HG02938 (cell line): ENCODE results near the gene PCBP2.
"Not testable (repeated sequence)": the region's sequence is repeated elsewhere in the genome, so short reads cannot be mapped to it uniquely, and the experiment has no call there.

ENCODE experiments used
- ATAC-seq: cut with Tn5 transposase; IDR thresholded peaks from one replicate; pipeline ENCODE4 v1.9.1; 2021; ENCODE audit warnings: mild to moderate bottlenecking, moderate library complexity; ENCODE audit not compliant: unreplicated experiment

PCBP2 gene

DNA sequence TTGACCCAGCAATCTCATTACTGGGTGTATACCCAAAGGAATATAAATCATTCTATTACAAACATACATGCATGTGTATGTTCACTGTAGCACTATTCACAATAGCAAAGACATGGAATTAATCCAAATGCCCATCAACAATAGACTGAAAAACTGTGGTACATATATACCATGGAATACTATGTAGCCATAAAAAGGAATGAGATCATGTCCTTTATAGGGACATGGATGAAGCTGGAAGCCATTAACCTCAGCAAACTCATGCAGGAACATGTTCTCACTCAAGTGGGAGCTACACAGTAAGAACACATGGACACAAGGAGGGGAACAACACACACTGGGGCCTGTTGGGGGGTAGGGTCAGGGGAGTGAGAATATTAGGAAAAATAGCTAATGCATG is 12.3 kb upstream of the PCBP2 start:
- ATAC-seq, result not testable (repeated sequence)

DNA sequence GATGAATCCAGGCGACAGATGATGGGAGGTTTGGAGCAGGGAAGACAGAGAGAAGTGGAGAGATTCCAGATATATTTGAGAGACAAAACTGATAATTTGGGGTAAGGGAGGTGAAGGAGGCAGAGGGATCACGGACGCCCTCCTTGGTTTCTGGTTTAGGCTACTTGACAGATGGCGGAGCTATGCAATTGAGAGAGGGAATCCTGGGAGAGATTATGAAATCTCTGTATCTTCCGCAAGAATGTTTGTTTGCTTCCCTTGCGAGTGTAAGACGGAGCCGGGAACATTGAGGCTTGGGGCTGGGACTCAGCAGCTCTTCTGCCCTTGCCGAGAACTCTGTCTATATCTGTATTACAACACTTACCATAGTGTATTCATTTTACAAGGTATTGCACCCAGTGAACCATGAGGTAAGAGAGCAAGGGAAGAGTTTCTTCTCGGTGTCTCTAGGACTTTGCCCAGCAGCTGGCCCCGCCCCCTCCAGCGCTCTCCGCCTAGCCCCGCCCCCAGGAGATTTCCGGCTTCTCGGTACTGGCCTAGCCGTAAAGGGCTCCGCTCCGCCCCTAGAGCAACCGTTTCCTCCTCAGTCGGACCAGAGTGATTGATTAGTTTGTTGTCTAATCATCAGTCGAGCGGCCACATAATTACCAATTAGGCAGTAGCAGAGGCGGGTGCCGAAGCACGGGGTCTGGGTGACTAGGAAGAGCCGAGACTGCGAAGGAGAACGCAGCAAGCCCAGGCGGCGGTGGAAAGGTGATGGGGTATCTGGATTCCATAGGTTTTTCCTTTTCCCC is 10.7 kb upstream of the PCBP2 start, which contains the start of gene PRR13:
Gene PRR13 (plus strand): TSS at position 695 of the 794 bp plus-strand sequence. CDS start 981 bp downstream, outside the sequence.
- peak; percentile 98 for ATAC-seq

DNA sequence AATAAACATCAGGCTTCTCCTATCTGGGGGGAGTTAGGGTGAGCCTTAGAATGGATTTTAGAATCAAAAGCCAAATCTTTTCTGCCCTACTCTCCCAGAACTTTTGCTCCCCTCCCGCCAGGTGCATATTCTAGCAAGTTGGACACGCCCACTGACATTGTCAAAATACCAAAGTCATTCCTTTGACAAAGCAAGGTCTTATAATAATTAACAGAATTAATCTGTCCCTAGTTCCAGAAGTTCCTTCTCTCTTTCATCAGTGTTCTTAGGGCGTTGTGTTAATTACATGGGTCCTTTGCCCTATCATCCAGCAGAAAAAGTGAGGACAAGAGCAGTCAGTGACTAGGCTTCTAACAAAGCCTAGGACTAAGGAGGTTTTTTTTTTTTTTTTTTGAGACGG is 7.9 kb upstream of the PCBP2 start:
- no peak for ATAC-seq

DNA sequence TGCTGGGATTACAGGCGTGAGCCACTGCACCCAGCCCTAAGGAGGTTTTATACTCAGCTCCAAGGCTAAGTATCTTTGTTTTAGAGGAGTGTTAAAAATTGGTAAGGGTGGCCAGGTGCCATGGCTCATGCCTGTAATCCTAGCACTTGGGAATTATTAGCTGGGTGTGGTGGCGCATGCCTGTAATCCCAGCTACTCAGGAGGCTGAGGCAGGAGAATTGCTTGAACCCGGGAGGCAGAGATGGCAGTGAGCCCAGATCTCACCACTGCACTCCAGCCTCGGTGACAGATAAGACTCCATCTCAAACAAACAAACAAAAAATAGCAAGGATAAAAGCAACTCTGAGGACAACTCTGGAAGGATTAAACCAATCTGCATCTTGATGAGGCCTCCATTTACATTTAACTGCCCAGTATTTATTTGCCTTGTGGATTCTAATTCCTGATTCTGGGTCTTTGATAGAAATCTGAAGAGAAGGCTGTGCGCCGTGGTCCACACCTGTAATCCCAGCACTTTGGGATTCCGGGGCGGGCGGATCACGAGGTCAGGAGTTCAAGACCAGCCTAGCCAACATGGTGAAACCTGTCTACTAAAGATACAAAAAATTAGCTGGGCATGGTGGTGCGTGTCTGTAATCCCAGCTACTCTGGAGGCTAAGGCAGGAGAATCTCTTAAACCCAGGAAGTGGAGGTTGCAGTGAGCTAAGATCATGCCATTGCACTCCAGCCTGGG is 7.1 kb upstream of the PCBP2 start:
- not testable (repeated sequence) for ATAC-seq

DNA sequence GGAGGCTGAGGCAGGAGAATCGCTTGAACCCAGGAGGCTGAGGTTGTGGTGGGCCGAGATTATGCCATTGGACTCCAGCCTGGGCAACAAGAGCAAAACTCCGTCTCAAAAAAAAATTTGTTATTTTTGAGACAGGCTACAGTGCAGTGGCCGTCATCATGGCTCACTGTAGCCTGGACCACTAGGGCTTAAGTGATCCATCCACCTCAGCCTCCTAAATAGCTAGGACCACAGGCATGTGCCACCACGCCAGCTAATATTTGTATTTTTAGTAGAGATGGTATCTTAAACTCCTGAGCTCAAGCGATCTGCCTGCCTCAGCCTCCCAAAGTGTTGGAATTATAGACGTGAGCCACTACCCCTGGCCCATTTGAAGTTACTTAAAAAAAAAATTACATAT is 966 bp upstream of the PCBP2 start:
- no peak for ATAC-seq

DNA sequence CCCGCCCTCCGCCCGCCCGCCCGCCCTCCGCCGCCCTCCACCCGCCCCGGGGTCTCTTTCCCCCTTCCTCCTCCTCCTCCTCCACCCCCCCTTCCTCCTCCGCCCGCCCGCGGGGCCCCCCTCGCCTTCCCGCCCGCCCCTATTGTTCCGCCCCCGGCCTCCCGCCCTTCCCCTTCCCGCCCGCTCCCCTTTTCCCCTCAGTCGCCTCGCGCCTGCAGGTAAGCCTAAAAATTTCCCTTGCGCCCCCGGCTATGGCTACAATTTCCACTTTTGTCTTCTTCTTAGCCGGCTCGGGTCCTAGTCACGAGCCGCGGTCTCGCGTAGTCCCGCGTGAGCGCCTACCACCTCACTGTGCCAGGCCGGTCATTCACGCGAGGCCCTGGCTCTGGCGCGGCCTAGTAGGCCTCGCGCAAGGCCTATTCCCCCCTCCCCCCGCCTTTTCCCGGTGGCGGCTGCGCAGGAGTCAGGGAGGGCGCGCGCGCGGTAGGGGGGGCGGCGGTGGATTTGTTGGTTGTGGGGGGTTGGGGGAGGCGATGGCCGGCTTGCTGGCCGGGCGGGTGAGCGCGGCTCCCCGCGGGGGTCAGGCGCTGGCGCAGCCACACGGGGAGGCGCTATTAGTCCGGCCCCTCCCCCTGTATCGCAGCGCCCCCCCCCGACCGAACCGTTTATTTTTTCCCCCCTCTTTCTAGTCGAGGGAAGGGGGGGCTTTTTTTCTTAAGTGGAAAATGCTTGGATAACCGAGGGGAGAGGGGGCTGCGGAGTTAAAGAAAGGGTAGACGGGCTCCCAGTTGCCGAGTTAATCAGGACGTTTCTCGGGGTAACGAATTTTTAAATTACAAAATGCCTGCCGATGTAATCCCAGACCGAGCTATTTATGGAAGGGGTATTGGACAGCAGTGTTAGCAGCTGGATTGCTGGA is 516 bp downstream of the PCBP2 start:
- no peak for ATAC-seq

DNA sequence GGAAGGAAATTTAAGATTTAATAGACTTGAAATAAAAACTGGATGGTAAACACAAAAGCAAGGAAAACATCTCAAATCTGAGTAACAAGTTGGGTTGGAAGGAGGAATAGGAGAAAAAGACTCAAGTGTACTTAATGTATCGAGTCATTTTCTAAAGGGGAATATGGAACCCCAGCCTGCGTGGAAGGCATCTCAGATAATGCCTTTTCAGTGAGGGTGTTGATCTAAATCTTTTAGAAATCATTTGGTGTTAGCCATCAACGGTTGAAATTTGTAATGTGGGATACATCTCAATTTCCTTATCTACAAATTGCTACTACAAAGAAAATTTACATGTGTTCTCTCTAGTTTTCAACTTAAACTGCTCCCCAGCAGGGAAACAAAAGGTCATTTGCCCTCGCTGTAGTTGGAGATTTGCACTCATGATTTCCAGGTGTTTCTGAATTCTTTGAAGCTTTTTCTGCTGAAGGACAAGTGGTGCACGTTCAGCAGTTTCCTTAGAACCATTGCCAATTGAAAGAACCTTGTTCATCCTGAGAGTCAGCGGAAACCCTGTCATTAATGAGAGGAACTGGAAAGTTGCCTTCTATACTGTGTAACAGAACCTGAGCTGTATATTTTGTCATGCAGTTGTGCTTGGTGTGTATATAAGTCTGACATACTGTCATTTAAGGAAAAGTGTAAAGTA is 2.2 kb downstream of the PCBP2 start:
- ATAC-seq, result no peak

DNA sequence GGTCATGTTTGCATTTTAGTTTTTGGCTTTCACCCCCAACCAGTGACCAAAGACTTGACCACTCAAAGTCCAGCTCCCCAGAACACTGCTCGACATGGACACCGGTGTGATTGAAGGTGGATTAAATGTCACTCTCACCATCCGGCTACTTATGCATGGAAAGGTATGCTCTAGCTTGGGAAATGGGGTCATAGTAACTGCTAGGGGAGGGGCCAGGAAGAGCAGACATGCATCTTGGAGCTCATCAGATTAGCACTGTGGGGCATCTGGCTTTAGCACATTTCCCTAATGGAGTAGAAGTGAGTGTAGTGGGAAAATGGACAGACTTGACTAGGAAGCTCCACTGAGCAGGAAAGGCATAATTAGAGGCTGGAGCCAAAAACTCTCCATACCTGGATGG is 2.8 kb downstream of the PCBP2 start:
- ATAC-seq, result no peak

DNA sequence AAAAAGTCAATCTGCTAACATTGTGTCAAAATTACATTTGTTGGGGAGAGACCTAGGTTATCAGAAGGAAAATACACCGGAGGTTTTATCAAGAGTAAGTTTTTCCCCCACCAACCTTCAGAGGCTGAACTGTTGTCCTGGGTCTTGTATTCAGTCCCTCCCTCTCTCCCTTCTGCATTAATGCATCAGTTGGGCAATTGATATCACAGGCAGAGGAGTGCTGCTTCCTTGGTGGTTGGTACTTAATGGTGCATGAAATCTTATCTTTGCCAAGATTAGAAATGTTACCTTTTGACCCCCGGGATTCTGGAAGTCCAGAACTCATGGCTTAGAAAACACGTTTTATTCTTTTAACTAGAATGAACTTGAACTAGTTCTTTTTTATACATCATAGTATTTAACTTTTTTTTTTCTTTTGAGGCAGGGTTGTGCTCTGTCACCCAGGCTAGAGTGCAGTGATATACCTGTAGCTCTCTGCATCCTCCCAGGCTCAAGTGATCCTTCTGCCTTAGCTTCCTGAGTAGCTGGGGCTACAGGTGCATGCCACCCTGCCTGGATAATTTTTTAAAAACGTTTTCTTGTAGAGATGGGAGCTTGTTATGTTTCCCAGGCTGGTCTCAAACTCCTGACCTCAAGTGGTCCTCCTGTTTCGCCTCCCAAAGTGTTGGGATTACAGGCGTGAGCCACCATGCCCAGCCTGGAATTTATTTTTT is 4.9 kb downstream of the PCBP2 start:
- ATAC-seq, result no peak

DNA sequence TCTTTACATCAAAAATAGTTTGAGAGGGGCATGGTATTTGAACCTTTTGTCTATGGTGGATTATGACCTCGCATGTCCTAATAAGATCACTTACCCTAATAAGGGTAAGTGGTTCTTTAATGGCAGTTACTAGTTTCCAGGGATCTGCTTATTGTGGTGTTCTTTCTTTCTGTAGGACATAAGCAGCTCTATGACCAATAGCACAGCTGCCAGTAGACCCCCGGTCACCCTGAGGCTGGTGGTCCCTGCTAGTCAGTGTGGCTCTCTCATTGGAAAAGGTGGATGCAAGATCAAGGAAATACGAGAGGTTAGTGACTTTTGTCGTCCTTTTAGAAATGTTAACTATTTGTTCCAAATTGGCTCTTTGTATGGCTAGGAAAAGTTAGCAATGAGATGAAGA is 7.2 kb downstream of the PCBP2 start:
- no peak for ATAC-seq

DNA sequence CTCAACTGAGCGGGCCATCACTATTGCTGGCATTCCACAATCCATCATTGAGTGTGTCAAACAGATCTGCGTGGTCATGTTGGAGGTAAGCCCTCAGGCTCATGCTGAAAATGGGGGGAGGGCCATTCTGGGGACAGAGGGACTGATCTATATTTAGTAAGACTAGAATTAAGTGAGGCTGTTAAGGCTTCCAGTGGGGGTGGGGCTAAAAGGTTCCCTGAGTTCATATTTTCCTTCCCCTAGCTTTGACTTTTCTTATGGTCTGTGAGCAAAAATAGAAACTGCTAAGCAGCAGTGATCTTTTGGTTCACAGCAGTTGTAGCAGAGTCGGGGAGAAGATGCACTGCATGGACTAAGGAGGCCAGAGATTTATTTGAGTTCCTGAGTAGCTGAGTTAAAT is 9.2 kb downstream of the PCBP2 start:
- no peak for ATAC-seq

DNA sequence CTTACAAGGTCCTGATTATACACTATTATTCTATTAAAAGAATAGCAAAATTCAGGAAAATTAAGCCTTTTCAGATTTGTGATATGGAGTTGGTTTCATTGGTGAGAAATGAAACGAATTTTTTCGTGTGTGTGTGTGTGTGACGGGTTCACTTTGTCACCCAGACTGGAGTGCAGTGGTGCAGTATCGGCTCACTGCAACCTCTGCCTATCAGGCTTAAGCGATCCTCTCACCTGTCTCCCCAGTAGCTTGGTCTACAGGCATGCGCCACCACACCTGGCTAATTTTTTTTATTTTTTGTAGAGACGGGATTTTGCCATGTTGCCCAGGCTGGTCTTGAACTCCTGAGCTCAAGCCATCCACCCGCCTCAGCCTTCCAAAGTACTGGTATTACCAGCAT is 9.7 kb downstream of the PCBP2 start:
- no peak for ATAC-seq

DNA sequence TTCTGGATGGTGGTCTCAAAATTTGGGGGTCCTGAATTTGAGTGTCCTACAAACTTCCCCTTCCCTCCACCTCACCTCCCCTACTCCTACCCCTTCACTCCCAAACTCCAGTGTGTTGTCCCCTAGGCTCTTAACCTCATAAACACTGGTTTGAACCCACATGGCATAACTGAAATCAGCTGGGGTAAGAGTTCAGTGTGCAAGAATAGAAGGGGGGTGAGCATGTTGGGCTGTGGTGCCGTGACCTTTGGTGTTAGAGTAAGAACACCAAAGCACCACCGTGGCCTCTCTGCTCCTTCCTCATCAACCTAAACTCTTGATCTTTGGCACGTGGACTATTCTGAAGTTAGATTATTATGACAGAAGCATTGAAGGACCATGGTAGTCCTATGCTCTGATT is 11.0 kb downstream of the PCBP2 start:
- ATAC-seq, result no peak

DNA sequence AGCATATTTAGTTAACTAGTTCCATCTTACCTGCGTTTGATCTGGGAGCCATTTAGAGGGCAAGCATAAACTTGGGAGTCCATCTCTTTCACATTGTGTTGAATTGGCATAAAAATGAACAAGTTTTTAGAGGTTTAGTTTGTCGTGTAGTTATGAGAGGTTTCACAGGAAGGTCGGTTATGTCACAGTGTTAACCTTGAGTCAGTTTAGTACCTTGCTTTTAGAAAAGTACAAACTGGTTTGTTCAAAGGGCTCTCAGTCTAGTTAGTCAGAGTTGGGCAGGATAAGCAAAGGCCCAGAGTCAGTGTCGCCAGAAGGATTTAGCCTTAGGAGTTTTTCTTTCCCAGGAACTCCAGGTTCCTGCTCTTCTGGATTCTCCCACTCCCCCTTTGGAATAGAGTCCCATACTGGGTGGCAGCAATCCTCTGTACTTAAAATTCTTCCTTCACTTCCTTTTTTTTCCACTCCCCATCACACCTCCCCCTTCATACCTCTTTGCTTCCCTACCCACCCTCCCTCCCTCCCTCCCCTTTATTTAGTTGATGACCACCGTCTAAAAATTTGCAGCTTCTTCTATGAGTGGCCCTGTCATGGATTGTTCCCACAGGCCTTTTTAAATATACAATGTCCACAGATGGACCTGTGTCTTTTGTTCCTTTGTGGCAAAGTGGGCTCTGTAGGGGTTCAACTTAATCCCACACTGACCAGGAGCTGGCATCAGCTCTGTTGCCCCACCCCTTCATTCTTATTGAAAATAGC is 12.1 kb downstream of the PCBP2 start:
- ATAC-seq, result no peak

DNA sequence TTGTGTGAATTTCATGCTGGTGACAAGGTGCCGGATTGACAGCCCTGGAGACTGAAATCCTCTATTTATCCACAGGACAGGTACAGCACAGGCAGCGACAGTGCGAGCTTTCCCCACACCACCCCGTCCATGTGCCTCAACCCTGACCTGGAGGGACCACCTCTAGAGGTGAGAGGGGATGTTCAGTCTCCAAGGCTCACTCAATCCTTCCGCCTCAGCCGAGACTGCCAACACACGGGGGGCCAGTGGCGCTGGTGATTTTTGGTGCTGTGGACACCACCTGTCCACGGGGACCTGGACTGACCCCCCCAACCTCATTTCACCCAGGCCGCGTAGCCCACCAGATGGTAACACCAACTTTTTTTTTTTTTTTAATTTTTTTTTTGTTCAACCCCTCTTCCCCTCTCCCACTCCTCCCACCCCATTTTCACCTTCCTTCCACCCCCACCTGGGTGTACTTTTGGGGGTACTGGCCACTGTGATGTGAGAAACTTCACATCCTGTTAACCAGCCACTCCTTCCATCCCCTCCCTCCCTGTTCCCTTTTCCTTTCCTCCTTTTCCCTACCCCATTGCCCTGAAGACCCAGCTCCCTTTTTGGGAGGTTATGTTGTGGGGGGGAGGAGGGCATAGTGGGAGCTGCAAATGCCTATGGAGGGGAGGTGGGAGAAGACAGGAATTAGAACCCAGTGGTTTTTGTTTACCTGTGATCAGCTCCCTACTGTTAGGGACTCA is 12.9 kb downstream of the PCBP2 start:
- ATAC-seq, result no peak

DNA sequence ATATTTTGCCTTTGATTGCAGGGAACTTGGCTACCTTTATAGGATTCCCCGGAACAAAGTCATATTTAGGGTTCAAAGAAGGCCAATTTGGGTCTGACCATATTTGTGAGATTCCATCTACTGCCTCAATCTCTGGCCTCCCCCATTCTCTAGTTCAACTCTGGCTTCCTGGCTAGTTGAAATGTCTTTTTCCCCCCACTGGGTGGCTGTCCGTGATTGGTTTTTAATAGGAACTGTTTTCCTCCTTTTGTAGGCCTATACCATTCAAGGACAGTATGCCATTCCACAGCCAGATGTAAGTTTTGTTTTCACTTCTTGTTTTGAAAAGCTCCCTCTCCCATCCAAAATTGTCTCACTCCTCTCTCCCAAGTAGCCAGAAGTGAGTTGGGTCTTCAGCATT is 13.8 kb downstream of the PCBP2 start:
- ATAC-seq, result no peak

DNA sequence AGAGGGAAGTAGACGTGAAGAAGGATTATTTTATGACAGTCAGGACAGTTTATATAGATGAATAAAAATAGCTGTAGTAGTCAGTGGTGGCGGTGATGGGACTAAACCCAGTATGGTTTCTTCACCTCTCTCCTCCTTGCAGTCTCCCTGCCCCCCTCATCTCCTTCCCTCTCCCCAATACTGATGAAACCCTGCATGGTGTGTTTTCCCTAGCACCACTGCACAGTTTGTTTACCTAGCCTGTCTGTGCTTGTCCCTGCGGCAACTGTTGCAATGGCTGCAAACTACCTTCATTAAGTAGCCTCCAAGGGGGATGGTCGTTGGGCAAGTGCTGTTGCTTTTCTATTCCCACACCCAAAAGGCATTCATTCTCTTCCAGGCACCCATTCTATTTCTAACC is 14.7 kb downstream of the PCBP2 start:
- ATAC-seq, result no peak

DNA sequence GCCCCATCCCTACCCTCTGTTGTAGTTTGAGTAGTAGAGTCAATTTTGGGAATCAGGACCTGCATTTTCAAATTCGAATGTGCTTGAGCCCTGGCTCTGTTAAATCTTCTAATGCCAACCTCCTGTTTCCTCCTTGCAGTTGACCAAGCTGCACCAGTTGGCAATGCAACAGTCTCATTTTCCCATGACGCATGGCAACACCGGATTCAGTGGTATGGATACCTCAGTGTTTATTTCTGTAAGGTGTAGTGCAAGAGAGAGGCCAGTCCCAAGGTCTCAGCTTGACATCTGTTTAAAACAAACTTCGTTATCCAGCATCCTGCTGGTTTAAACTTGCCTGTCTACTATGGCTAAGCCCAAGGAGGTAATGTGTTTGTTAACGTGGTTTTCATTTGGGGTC is 15.2 kb downstream of the PCBP2 start:
- no peak for ATAC-seq

DNA sequence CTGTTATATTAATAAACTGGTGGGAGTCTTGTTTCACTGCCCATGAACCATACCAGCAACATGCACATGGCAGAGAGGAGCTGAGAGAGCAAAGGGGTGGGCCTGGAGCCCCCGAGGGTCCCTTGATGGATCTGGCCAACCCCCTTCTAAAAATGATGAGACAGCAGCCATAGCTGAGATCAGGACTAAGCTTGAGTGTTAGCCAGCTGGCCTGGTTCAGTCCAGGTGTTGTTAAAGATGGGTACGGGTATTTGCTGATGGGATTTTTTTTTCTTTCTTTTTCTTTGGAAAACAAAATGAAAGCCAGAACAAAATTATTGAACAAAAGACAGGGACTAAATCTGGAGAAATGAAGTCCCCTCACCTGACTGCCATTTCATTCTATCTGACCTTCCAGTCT is 16.0 kb downstream of the PCBP2 start:
- no peak for ATAC-seq
